ENCODE results near the gene MPP2.

The MPP2 gene

GRCh38 chr17:43878260-43879175 lies 28.8 kb downstream of the MPP2 start:
- TF ChIP-seq CTCF (conservative IDR thresholded peaks at IDR 0.05; ENCODE audit: low read depth), result peak; percentile 98
- DNase-seq (ENCODE audit: low spot score), result peak; percentile 91
- peak overlapping the region; percentile 57 for H3K27ac ChIP-seq
- CTCF ChIA-PET, result interaction anchor here (0.6 to 4.2 kb wide), 29 partner anchors 10 to 961 kb away, joined by 3 to 56 read pairs (median 4); partner anchors contain the start of gene CD300LG
- POLR2A ChIA-PET (ENCODE audit: low non-redundant PET), result interaction anchor here (0.6 kb wide), 1 partner anchor 526 kb away, joined by 4 read pairs; no protein-coding TSS in a partner anchor

DNA sequence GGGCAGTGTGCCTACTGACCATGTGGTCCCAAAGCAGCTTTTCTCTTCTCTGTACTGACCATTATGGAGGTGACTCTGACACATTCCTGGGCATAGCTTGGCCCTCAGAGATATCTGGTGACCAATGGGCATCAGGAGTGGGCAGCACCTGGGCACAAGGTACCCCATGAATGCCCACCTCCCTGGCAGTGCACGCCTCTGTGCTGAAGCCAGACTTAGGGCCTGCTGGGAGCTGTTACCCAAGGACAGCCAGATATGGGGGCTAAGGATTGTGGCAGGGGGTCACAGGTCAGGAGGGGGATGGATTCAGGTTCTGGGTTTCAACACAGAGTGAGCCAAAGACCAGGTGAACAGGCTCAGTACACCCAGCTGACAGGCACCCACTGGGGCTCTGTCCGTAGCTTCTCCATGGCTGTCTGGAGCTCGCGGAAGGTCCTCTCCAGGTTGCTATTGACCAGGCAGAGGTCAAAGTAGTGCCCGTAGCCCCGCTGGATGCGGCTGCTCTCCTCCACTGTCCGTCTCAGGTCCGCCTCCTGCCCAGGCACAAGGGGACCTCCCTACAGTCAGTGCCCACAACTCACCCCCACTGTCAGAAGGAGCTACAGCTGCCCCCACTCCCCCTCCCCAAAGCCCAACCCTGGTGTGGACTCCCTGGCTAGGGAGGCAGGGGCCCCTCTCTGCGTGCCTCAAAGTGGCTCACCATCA lies 29.7 kb downstream of the MPP2 start:
- no peak for TF ChIP-seq CTCF (conservative IDR thresholded peaks at IDR 0.05; ENCODE audit: low read depth)
- no peak for DNase-seq (ENCODE audit: low spot score)
- POLR2A ChIA-PET (ENCODE audit: low non-redundant PET), result interaction anchor here (0.6 kb wide), 1 partner anchor 527 kb away, joined by 4 read pairs; no protein-coding TSS in a partner anchor

GRCh38 chr17:43877031-43877430 lies 30.3 kb downstream of the MPP2 start:
- H3K27ac ChIP-seq, result no peak overlapping the region
- DNase-seq (ENCODE audit: low spot score), result no peak
- no peak for TF ChIP-seq CTCF (conservative IDR thresholded peaks at IDR 0.05; ENCODE audit: low read depth)
- CTCF ChIA-PET, result interaction anchor here (0.6 to 4.2 kb wide), 5 partner anchors 22 to 164 kb away, joined by 4 to 56 read pairs (median 5); no protein-coding TSS in a partner anchor
- POLR2A ChIA-PET (ENCODE audit: low non-redundant PET), result no interaction called here

More for the DNA sequence above, 29.7 kb downstream of the MPP2 start:
- H3K27ac ChIP-seq, result no peak overlapping the region
- CTCF ChIA-PET, result interaction anchor here (0.6 to 4.2 kb wide), 26 partner anchors 9 to 960 kb away, joined by 3 to 56 read pairs (median 4); partner anchors contain the start of gene CD300LG

GRCh38 chr17:43875476-43876147 lies 31.7 kb downstream of the MPP2 start:
- no peak for DNase-seq (ENCODE audit: low spot score)
- CTCF ChIA-PET, result no interaction called here
- H3K27ac ChIP-seq, result no peak overlapping the region
- TF ChIP-seq CTCF (conservative IDR thresholded peaks at IDR 0.05; ENCODE audit: low read depth), result no peak
- POLR2A ChIA-PET (ENCODE audit: low non-redundant PET), result no interaction called here

DNA sequence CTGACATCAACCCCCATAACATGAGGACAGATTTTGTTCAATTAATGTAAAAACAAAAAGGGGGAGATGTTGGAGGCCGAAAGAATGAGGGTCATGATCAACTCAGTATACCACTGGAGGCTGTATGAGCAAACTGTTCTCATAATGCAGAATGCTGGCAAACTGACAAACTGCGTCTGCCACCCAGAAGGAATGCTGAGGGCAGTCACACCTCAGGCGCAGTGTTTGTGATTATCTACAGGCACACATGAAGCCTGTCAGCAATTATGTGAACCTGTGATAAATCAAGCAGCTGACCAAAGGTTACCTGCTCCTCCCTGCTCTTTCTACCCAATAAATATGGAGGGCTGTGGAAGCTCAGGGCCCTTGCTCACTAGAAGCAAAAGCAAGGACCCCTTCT lies 33.0 kb downstream of the MPP2 start:
- POLR2A ChIA-PET (ENCODE audit: low non-redundant PET), result no interaction called here
- no peak for TF ChIP-seq CTCF (conservative IDR thresholded peaks at IDR 0.05; ENCODE audit: low read depth)
- CTCF ChIA-PET, result no interaction called here
- DNase-seq (ENCODE audit: low spot score), result no peak
- no peak overlapping the region for H3K27ac ChIP-seq

- no peak for DNase-seq (ENCODE audit: low spot score)
- TF ChIP-seq CTCF (conservative IDR thresholded peaks at IDR 0.05; ENCODE audit: low read depth), result no peak
- POLR2A ChIA-PET (ENCODE audit: low non-redundant PET), result no interaction called here
- H3K27ac ChIP-seq, result no peak overlapping the region
- CTCF ChIA-PET, result no interaction called here
Measured at GRCh38 chr17:43873815-43874214, 33.5 kb downstream of the MPP2 start.

Measured in RWPE1 (cell line).